HepG2 (cell line): Measurements from ENCODE around the gene ADGRV1. TPM values are rescaled to one million over a fixed set of nuclear protein-coding genes. Genes with fewer than 3 reads are reported as not detected.

ENCODE experiments used
- AHDC1 ChIP-seq: sonication (generic); formaldehyde crosslinking; IDR thresholded peaks from 2 replicates; pipeline ENCODE4 v1.5.1; 2020; ENCODE audit warnings: mild to moderate bottlenecking, missing genetic modification reagents, borderline replicate concordance
- ARID3A ChIP-seq: IDR thresholded peaks from 2 replicates; pipeline ENCODE4 v1.6.1; 2012; ENCODE audit warnings: low read depth, low read length, improper control_type of control experiment
- BCL6 ChIP-seq: IDR thresholded peaks from 2 replicates; pipeline ENCODE4 v1.6.1; 2016; ENCODE audit warnings: missing genetic modification reagents, missing compliant biosample characterization
- NR0B2 ChIP-seq: sonication (generic); formaldehyde crosslinking; IDR thresholded peaks from 2 replicates; pipeline ENCODE4 v1.4.0; 2020; ENCODE audit warnings: mild to moderate bottlenecking, missing genetic modification reagents
- PRDM15 ChIP-seq: sonication (generic); formaldehyde crosslinking; IDR thresholded peaks from 2 replicates; pipeline ENCODE4 v1.4.0; 2020; ENCODE audit warnings: missing genetic modification reagents
- SALL1 ChIP-seq: sonication (generic); formaldehyde crosslinking; IDR thresholded peaks from 2 replicates; pipeline ENCODE4 v1.8.0; 2022; ENCODE audit warnings: mild to moderate bottlenecking, missing genetic modification reagents
- SOX6 ChIP-seq, 2 experiments: fragments of 450-650 bp in 1 of 2; sonication (generic) in 1 of 2; formaldehyde crosslinking in 1 of 2; IDR thresholded peaks; 2 replicates each; pipeline versions ENCODE4 v1.4.0 to v1.6.1; 2017 to 2020; ENCODE audit warnings: antibody characterized with exemption in 1 of 2, mild to moderate bottlenecking in 1 of 2, missing genetic modification reagents in 1 of 2
- ZBTB43 ChIP-seq: sonication (generic); formaldehyde crosslinking; conservative IDR thresholded peaks from 2 replicates; pipeline ENCODE4 v1.4.0; 2020; ENCODE audit warnings: missing genetic modification reagents
- ZBTB49 ChIP-seq: sonication (generic); formaldehyde crosslinking; IDR thresholded peaks from 2 replicates; pipeline ENCODE4 v1.4.0; 2020; ENCODE audit warnings: missing genetic modification reagents, borderline replicate concordance
- ZNF503 ChIP-seq: sonication (generic); formaldehyde crosslinking; IDR thresholded peaks from 2 replicates; pipeline ENCODE4 v1.4.0; 2020; ENCODE audit warnings: missing genetic modification reagents
- polyA plus RNA-seq, 8 experiments: library from polyadenylated mRNA; depleted of rRNA in 3 of 8; stranded (reverse) in 7 of 8; unstranded in 1 of 8; fragments of >200 nt; fragmentation: Illumina TruSeq in 4 of 8; extraction: Trizol in 4 of 8; gene quantifications; 2 replicates each; pipeline versions ENCODE4 v1.2.1 to v1.2.3, GENCODE V29; 2011 to 2016; ENCODE audit warnings: low read depth in 4 of 8, missing spikeins in 1 of 8, mixed read lengths in 1 of 8; ENCODE audit not compliant: insufficient read depth in 1 of 8
- total RNA-seq, 5 experiments: library from RNA; depleted of rRNA; stranded (reverse); fragments of >200 nt; fragmentation: Illumina TruSeq; extraction: Trizol; gene quantifications; 2 replicates each; pipeline ENCODE4 v1.2.3, GENCODE V29; 2016; ENCODE audit warnings: low read depth in 1 of 5

Gene ADGRV1
- total and polyA plus RNA-seq, 2 of the 13 experiments (the other 11 are each of a cell fraction or from before 2014, with no cell fraction given), result 1.7 to 3.9 TPM

GRCh38 chr5:90911169-90911568 lies 352.6 kb downstream of the ADGRV1 start (continued):
- TF ChIP-seq ZNF503 (CRISPR knock-in tag) (peak; percentile 87), ZBTB43 (CRISPR knock-in tag) (0 out of 2 replicates have a peak, but pooled peaks have one; percentile 38), NR0B2 (CRISPR knock-in tag) (no peak), AHDC1 (CRISPR knock-in tag) (peak; percentile 98), ARID3A (peak; percentile 91), SALL1 (CRISPR knock-in tag) (peak; percentile 20; the same call in 1 of the 2 replicates), ZBTB49 (no peak), BCL6 (CRISPR knock-in tag) (peak; percentile 95), SOX6 (IDR thresholded peaks at IDR 0.05) (no peak), SOX6 (CRISPR knock-in tag; IDR thresholded peaks at IDR 0.05) (peak; percentile 98), PRDM15 (CRISPR knock-in tag) (no peak)
